HCT116 (cell line): ENCODE measurements around the gene IGSF21. TPM values are rescaled to one million over a fixed set of nuclear protein-coding genes. Genes with fewer than 3 reads are reported as not detected.

Source experiments
- ATAC-seq: fragments of 200-7000 bp; cut with Tn5 transposase; 2 replicates; pipeline ENCODE4 v1.9.1; 2020; ENCODE audit warnings: mild to moderate bottlenecking, moderate library complexity
- BruUV-seq: library from RNA; stranded (reverse); fragments of 400-500 nt; replicated peaks from 2 replicates; lab custom pipeline; 2021; lab: Mats Ljungman, UMichigan
- CTCF ChIA-PET: fragments of 300-600 bp; sonication (Branson Sonifier 250); formaldehyde crosslinking; loops from one replicate; lab custom pipeline; 2021; ENCODE audit warnings: antibody characterized with exemption; lab: Charles Lee
- POLR2A ChIA-PET: fragments of 300-600, 350-600 bp; sonication (Branson Sonifier 250); formaldehyde crosslinking; loops from one replicate; lab custom pipeline; 2021; ENCODE audit warnings: antibody characterized with exemption; lab: Charles Lee
- RAD21 ChIA-PET, 2 experiments: fragments of 300-600 bp; sonication (Branson Sonifier 250); formaldehyde crosslinking; loops; one replicate each; lab custom pipeline; 2023; ENCODE audit warnings: low total read pairs in 2 of 2; ENCODE audit not compliant: uncharacterized antibody in 2 of 2, unreplicated experiment in 2 of 2, low non-redundant PET in 1 of 2; lab: Charles Lee
- DNase-seq: peaks from one replicate; pipeline ENCODE4 v3.0.0-alpha.2; 2010; ENCODE audit warnings: low read depth, low spot score
- H2AFZ ChIP-seq: fragments of 200-600 bp; shearing (Covaris generic), sonication (generic); 2 replicates; pipeline ENCODE4 v1.6.1; 2017; ENCODE audit warnings: low read depth, mixed run types, mixed read lengths, antibody characterized with exemption, low read length; ENCODE audit not compliant: poor library complexity, severe bottlenecking
- H3K27ac ChIP-seq: 2 replicates; pipeline ENCODE4 v1.5.1; 2012; ENCODE audit warnings: low read depth, low read length
- H3K27me3 ChIP-seq: fragments of 200-600 bp; sonication (generic); 2 replicates; pipeline ENCODE4 v1.6.1; 2016; ENCODE audit warnings: mixed run types, low read length, mixed read lengths; ENCODE audit not compliant: insufficient read depth
- H3K36me3 ChIP-seq, 2 experiments: fragments of 200-500 bp in 1 of 2; fragments of 200-600 bp in 1 of 2; sonication (Bioruptor generic) in 1 of 2; sonication (generic) in 1 of 2; 2 replicates each; pipeline versions ENCODE4 v1.5.1 to v1.6.1; 2014 to 2016; ENCODE audit warnings: low read length in 2 of 2, inconsistent platforms in 1 of 2, mixed read lengths in 1 of 2, mixed run types in 1 of 2; ENCODE audit not compliant: insufficient read depth in 2 of 2, control insufficient read depth in 1 of 2
- H3K4me1 ChIP-seq, 2 experiments: fragments of 200-600 bp in 1 of 2; sonication (generic) in 1 of 2; 2 replicates each; pipeline versions ENCODE4 v1.5.1 to v1.6.1; 2012 to 2017; ENCODE audit warnings: low read length in 2 of 2, inconsistent platforms in 1 of 2, mild to moderate bottlenecking in 1 of 2, mixed read lengths in 1 of 2, mixed run types in 1 of 2, moderate library complexity in 1 of 2; ENCODE audit not compliant: insufficient read depth in 2 of 2, control insufficient read depth in 1 of 2
- H3K4me2 ChIP-seq: fragments of 200-600 bp; sonication (generic); 2 replicates; pipeline ENCODE4 v1.6.1; 2017; ENCODE audit warnings: mixed run types, low read length, mixed read lengths
- H3K4me3 ChIP-seq, 2 experiments: fragments of 200-600 bp in 1 of 2; sonication (generic) in 1 of 2; replicated peaks in 1 of 2; 2 replicates each; pipeline ENCODE4 v1.5.1; 2011 to 2016; ENCODE audit warnings: low read length in 2 of 2, control low read depth in 1 of 2, low read depth in 1 of 2, mild to moderate bottlenecking in 1 of 2, mixed read lengths in 1 of 2, mixed run types in 1 of 2
- H3K79me2 ChIP-seq: fragments of 200-600 bp; sonication (generic); 2 replicates; pipeline ENCODE4 v1.6.1; 2017; ENCODE audit warnings: mild to moderate bottlenecking, mixed run types, low read length, moderate library complexity, mixed read lengths; ENCODE audit not compliant: insufficient read depth
- H3K9ac ChIP-seq: fragments of 200-600 bp; sonication (generic); 2 replicates; pipeline ENCODE4 v1.6.1; 2016; ENCODE audit warnings: low read length, mixed read lengths
- H3K9me2 ChIP-seq: fragments of 200-600 bp; sonication (generic), shearing (Covaris generic); 2 replicates; pipeline ENCODE4 v1.6.1; 2017; ENCODE audit warnings: mixed run types, mild to moderate bottlenecking, moderate library complexity; ENCODE audit not compliant: insufficient read depth
- H3K9me3 ChIP-seq, 2 experiments: fragments of 200-500 bp in 1 of 2; fragments of 200-600 bp in 1 of 2; sonication (Bioruptor generic) in 1 of 2; sonication (generic) in 1 of 2; 2 replicates each; pipeline ENCODE4 v1.6.1; 2014 to 2017; ENCODE audit warnings: low read length in 2 of 2, mixed read lengths in 2 of 2, inconsistent platforms in 1 of 2, low read depth in 1 of 2, mild to moderate bottlenecking in 1 of 2, mixed run types in 1 of 2, moderate library complexity in 1 of 2; ENCODE audit not compliant: control insufficient read depth in 1 of 2, insufficient read depth in 1 of 2
- H4K20me1 ChIP-seq: fragments of 200-600 bp; sonication (generic), shearing (Covaris generic); 2 replicates; pipeline ENCODE4 v1.6.1; 2017; ENCODE audit warnings: mixed run types, mild to moderate bottlenecking, moderate library complexity; ENCODE audit not compliant: insufficient read depth
- CBX3 ChIP-seq: IDR thresholded peaks from 2 replicates; pipeline ENCODE4 v1.6.1; 2012; ENCODE audit warnings: low read depth
- CEBPB ChIP-seq: IDR thresholded peaks from 2 replicates; pipeline ENCODE4 v1.6.1; 2012; ENCODE audit warnings: low read depth
- EGR1 ChIP-seq: IDR thresholded peaks from 2 replicates; pipeline ENCODE4 v1.6.1; 2012; ENCODE audit warnings: low read depth
- ELF1 ChIP-seq: IDR thresholded peaks from 2 replicates; pipeline ENCODE4 v1.6.1; 2012; ENCODE audit warnings: low read depth, borderline replicate concordance
- EZH2 ChIP-seq: fragments of 200-600 bp; sonication (generic); IDR thresholded peaks from 2 replicates; pipeline ENCODE4 v1.6.1; 2017; ENCODE audit warnings: antibody characterized with exemption, mixed run types
- EZH2phosphoT487 ChIP-seq: fragments of 200-600 bp; IDR thresholded peaks from 2 replicates; pipeline ENCODE4 v1.6.1; 2018; ENCODE audit warnings: antibody characterized with exemption, borderline replicate concordance
- FOSL1 ChIP-seq: IDR thresholded peaks from 2 replicates; pipeline ENCODE4 v1.6.1; 2012; ENCODE audit warnings: low read depth
- JUND ChIP-seq: IDR thresholded peaks from 2 replicates; pipeline ENCODE4 v1.6.1; 2012
- POLR2AphosphoS5 ChIP-seq: IDR thresholded peaks from 2 replicates; pipeline ENCODE4 v1.6.1; 2011; ENCODE audit warnings: mild to moderate bottlenecking, low read depth, low read length, moderate library complexity
- RAD21 ChIP-seq: IDR thresholded peaks from 2 replicates; pipeline ENCODE4 v1.6.1; 2012; ENCODE audit warnings: low read depth, mild to moderate bottlenecking
- SP1 ChIP-seq: IDR thresholded peaks from 2 replicates; pipeline ENCODE4 v1.6.1; 2012; ENCODE audit warnings: low read depth
- SRF ChIP-seq: IDR thresholded peaks from 2 replicates; pipeline ENCODE4 v1.6.1; 2012; ENCODE audit warnings: low read depth
- TCF7L2 ChIP-seq: IDR thresholded peaks from 2 replicates; pipeline ENCODE4 v1.7.0; 2011; ENCODE audit warnings: borderline replicate concordance, inconsistent platforms; ENCODE audit not compliant: insufficient read depth, insufficient read length; ENCODE audit errors: extremely low read depth
- YY1 ChIP-seq: IDR thresholded peaks from 2 replicates; pipeline ENCODE4 v1.6.1; 2011; ENCODE audit warnings: low read length, low read depth, moderate library complexity, mild to moderate bottlenecking; ENCODE audit not compliant: insufficient replicate concordance; ENCODE audit errors: extremely low read depth
- ZFX ChIP-seq: fragments of 450-650 bp; IDR thresholded peaks from 2 replicates; pipeline ENCODE4 v1.6.1; 2017
- ZNF274 ChIP-seq: fragments of 200-500 bp; sonication (Bioruptor generic); IDR thresholded peaks from 2 replicates; pipeline ENCODE4 v1.6.1; 2014; ENCODE audit warnings: mild to moderate bottlenecking, low read depth, low read length, inconsistent platforms
- intact Hi-C: fragments of 100-400 bp; cut with micrococcal nuclease; formaldehyde crosslinking; loops from 2 replicates; pipeline ENCODE4 v1.10.0; 2022
- total RNA-seq: library from RNA; stranded (reverse); gene quantifications from one replicate; pipeline ENCODE4 v1.2.1, GENCODE V29; 2021; ENCODE audit not compliant: unreplicated experiment
- TF ChIP-seq, protein P1 (sequence below): IDR thresholded peaks from 2 replicates; pipeline ENCODE4 v1.6.1; 2012
- TF ChIP-seq, protein P2 (sequence below): IDR thresholded peaks from 2 replicates; pipeline ENCODE4 v1.6.1; 2012; ENCODE audit warnings: low read depth
- TF ChIP-seq, protein P3 (sequence below), 3 experiments: fragments of 200-600 bp in 1 of 3; sonication (generic) in 1 of 3; IDR thresholded peaks in 2 of 3; conservative IDR thresholded peaks in 1 of 3; 2 replicates each; pipeline ENCODE4 v1.5.1; 2012 to 2017; ENCODE audit warnings: low read depth in 2 of 3, low read length in 2 of 3, antibody characterized with exemption in 1 of 3, borderline replicate concordance in 1 of 3, control low read depth in 1 of 3, mild to moderate bottlenecking in 1 of 3, mixed read lengths in 1 of 3, mixed run types in 1 of 3, moderate library complexity in 1 of 3; ENCODE audit not compliant: insufficient read depth in 1 of 3
- TF ChIP-seq, protein P4 (sequence below): IDR thresholded peaks from 2 replicates; pipeline ENCODE4 v1.6.1; 2011; ENCODE audit warnings: mild to moderate bottlenecking, low read length, moderate library complexity; ENCODE audit not compliant: insufficient replicate concordance; ENCODE audit errors: extremely low read depth

The IGSF21 gene
- total RNA-seq, 1 experiment from 2014 or later: not detected

DNA sequence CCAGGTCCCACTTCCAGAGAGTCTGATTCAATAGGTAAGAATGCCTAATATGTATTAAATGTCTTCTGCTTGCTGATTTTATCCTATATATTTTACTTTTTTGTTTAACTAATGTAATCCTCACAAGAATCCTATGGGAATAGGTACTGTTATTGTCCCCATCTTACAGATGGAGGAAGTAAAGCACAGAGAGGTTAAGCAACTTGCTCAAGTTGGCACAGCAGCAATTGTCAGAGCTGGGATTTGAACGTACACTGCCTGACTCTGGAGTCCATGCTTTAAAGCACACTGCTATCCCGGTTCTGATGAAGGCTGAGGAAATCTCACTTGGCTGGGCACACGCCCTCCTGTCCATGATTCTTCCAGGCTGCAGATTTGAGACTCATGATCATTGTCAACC lies 62.8 kb downstream of the IGSF21 start (continued):
- no peak for TF ChIP-seq EZH2
- TF ChIP-seq EGR1: no peak

DNA sequence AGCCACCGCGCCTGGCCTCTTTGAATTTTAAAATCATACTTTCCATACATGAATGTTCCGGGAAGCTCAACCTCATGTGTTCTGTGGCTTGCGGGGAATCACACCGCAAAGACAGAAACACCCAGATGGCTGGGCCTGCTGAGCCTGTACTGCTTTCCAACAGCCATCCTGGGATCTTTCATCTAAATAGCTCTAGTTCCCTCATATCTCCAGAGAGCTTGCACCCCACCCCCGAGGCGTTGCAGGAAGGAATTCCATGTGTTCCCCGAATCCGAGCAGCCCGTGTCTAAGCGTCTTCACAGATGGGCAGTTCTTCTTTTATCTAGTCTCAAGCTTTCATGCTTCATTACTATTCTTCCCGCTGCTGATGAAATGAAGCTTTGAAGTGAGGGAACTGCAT lies 66.4 kb downstream of the IGSF21 start:
- RAD21 ChIA-PET: no interaction called here

More for the DNA sequence above, 66.4 kb downstream of the IGSF21 start:
- POLR2A ChIA-PET: no interaction called here
- Histone ChIP-seq H3K9me2 (no peaks in the 10 kb centered on the region), H3K4me2 (no peak overlapping the region), H3K36me3 (no peaks in the 10 kb centered on the region), H4K20me1 (no peaks in the 10 kb centered on the region), H3K4me1 (no peaks in the 10 kb centered on the region), H3K27me3 (peaks cover 49% of the 10 kb centered on the region), H2AFZ (no peak overlapping the region), H3K4me3 (no peak overlapping the region), H3K9ac (no peak overlapping the region), H3K79me2 (no peaks in the 10 kb centered on the region), H3K27ac (no peak overlapping the region), H3K9me3 (no peaks in the 10 kb centered on the region)
- no peak for DNase-seq
- no peak for ATAC-seq
- CTCF ChIA-PET: no interaction called here
- TF ChIP-seq CEBPB (no peak), SP1 (no peak), EGR1 (no peak), SRF (no peak), ELF1 (no peak), POLR2AphosphoS5 (no peak), FOSL1 (no peak), EZH2phosphoT487 (no peak), ZNF274 (no peak), ZFX (no peak), TCF7L2 (no peak), YY1 (no peak), EZH2 (no peak), CBX3 (no peak), RAD21 (no peak), JUND (no peak)
- TF ChIP-seq, protein P1, sequence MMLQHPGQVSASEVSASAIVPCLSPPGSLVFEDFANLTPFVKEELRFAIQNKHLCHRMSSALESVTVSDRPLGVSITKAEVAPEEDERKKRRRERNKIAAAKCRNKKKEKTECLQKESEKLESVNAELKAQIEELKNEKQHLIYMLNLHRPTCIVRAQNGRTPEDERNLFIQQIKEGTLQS: no peak
- TF ChIP-seq, protein P2, sequence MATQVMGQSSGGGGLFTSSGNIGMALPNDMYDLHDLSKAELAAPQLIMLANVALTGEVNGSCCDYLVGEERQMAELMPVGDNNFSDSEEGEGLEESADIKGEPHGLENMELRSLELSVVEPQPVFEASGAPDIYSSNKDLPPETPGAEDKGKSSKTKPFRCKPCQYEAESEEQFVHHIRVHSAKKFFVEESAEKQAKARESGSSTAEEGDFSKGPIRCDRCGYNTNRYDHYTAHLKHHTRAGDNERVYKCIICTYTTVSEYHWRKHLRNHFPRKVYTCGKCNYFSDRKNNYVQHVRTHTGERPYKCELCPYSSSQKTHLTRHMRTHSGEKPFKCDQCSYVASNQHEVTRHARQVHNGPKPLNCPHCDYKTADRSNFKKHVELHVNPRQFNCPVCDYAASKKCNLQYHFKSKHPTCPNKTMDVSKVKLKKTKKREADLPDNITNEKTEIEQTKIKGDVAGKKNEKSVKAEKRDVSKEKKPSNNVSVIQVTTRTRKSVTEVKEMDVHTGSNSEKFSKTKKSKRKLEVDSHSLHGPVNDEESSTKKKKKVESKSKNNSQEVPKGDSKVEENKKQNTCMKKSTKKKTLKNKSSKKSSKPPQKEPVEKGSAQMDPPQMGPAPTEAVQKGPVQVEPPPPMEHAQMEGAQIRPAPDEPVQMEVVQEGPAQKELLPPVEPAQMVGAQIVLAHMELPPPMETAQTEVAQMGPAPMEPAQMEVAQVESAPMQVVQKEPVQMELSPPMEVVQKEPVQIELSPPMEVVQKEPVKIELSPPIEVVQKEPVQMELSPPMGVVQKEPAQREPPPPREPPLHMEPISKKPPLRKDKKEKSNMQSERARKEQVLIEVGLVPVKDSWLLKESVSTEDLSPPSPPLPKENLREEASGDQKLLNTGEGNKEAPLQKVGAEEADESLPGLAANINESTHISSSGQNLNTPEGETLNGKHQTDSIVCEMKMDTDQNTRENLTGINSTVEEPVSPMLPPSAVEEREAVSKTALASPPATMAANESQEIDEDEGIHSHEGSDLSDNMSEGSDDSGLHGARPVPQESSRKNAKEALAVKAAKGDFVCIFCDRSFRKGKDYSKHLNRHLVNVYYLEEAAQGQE: no peak
- TF ChIP-seq, protein P3, sequence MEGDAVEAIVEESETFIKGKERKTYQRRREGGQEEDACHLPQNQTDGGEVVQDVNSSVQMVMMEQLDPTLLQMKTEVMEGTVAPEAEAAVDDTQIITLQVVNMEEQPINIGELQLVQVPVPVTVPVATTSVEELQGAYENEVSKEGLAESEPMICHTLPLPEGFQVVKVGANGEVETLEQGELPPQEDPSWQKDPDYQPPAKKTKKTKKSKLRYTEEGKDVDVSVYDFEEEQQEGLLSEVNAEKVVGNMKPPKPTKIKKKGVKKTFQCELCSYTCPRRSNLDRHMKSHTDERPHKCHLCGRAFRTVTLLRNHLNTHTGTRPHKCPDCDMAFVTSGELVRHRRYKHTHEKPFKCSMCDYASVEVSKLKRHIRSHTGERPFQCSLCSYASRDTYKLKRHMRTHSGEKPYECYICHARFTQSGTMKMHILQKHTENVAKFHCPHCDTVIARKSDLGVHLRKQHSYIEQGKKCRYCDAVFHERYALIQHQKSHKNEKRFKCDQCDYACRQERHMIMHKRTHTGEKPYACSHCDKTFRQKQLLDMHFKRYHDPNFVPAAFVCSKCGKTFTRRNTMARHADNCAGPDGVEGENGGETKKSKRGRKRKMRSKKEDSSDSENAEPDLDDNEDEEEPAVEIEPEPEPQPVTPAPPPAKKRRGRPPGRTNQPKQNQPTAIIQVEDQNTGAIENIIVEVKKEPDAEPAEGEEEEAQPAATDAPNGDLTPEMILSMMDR (IDR thresholded peaks at IDR 0.05 in 2 of 3, conservative IDR thresholded peaks at IDR 0.05 in 1 of 3; ENCODE audit: borderline replicate concordance in 1 of 3, insufficient read depth in 1 of 3, low read depth in 2 of 3, low read length in 2 of 3): no peak
- TF ChIP-seq, protein P4, sequence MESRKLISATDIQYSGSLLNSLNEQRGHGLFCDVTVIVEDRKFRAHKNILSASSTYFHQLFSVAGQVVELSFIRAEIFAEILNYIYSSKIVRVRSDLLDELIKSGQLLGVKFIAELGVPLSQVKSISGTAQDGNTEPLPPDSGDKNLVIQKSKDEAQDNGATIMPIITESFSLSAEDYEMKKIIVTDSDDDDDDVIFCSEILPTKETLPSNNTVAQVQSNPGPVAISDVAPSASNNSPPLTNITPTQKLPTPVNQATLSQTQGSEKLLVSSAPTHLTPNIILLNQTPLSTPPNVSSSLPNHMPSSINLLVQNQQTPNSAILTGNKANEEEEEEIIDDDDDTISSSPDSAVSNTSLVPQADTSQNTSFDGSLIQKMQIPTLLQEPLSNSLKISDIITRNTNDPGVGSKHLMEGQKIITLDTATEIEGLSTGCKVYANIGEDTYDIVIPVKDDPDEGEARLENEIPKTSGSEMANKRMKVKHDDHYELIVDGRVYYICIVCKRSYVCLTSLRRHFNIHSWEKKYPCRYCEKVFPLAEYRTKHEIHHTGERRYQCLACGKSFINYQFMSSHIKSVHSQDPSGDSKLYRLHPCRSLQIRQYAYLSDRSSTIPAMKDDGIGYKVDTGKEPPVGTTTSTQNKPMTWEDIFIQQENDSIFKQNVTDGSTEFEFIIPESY: no peak
- no TSS peak for BruUV-seq
- intact Hi-C loops: no loop called here
